Activated naive CD8-positive, alpha-beta T cell treated with anti-CD3 and anti-CD28 coated beads, Interleukin-2, amount 10 ng/mL, durations not matched to agents 7 days and 5 days (primary cell): ENCODE results near the gene SGTB. TPM values are rescaled to one million over a fixed set of nuclear protein-coding genes. Genes with fewer than 3 reads are reported as not detected.
"Not testable (repeated sequence)": the region's sequence is repeated elsewhere in the genome, so short reads cannot be mapped to it uniquely, and the experiment has no call there.

Source experiments
- ATAC-seq: fragments of 150-1000 bp; cut with Tn5 transposase; one replicate; pipeline ENCODE4 v1.10.0; 2021; ENCODE audit warnings: low read depth, moderate library complexity
- POLR2A ChIA-PET: fragments of 350-600 bp; sonication (Branson Sonifier 250); formaldehyde crosslinking; loops from one replicate; lab custom pipeline; 2021; ENCODE audit warnings: antibody characterized with exemption; lab: Charles Lee
- DNase-seq: peaks from one replicate; pipeline ENCODE4 v3.0.0; 2021
- H3K27ac Mint-ChIP-seq: one replicate; pipeline ENCODE4 v1.8.0; 2022; ENCODE audit warnings: mild to moderate bottlenecking, mixed read lengths
- H3K27me3 Mint-ChIP-seq: one replicate; pipeline ENCODE4 v1.8.0; 2022; ENCODE audit warnings: mild to moderate bottlenecking, moderate library complexity, mixed read lengths
- H3K36me3 Mint-ChIP-seq: one replicate; pipeline ENCODE4 v1.8.0; 2021; ENCODE audit warnings: mild to moderate bottlenecking, mixed read lengths
- H3K4me1 Mint-ChIP-seq: one replicate; pipeline ENCODE4 v1.8.0; 2021; ENCODE audit warnings: mixed read lengths
- H3K4me3 Mint-ChIP-seq: one replicate; pipeline ENCODE4 v1.8.0; 2022; ENCODE audit warnings: mild to moderate bottlenecking, moderate library complexity, mixed read lengths
- H3K9me3 Mint-ChIP-seq: one replicate; pipeline ENCODE4 v1.8.0; 2021; ENCODE audit warnings: mixed read lengths
- total RNA-seq, 2 experiments: library from RNA; stranded (reverse); gene quantifications; one replicate each; pipeline ENCODE4 v1.2.3, GENCODE V29; 2021

Gene SGTB
- total RNA-seq, 2 experiments from 2014 or later = 25.3 to 26.9 TPM

DNA sequence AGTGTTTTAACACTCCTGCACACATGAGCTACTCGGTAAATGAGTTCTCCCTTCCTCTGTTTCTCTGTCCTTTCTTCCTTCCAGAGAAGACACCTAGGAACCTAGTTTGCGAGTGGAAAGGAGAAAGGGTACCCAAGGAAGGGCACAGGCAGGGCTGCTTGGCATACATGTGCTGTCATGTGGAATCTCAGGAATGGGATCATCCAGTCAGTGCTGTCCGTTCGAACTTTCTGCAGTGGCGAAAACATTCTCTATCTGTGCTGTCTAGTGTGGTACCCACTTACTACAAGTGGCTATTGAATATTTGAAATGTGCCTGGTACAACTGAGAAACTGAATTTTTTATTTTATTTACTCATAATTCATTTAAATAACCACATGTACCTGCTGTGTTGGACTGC is 28.0 kb upstream of the SGTB start:
- POLR2A ChIA-PET = no interaction called here
- ATAC-seq = no peak
- H3K36me3 Mint-ChIP-seq = peaks cover 11% of the 10 kb centered on the region
- peaks cover 1% of the 10 kb centered on the region for H3K4me1 Mint-ChIP-seq
- H3K4me3 Mint-ChIP-seq = no peak overlapping the region
- H3K27me3 Mint-ChIP-seq = no peaks in the 10 kb centered on the region
- no peak for DNase-seq
- H3K27ac Mint-ChIP-seq = no peak overlapping the region
- peaks cover 2% of the 10 kb centered on the region for H3K9me3 Mint-ChIP-seq

DNA sequence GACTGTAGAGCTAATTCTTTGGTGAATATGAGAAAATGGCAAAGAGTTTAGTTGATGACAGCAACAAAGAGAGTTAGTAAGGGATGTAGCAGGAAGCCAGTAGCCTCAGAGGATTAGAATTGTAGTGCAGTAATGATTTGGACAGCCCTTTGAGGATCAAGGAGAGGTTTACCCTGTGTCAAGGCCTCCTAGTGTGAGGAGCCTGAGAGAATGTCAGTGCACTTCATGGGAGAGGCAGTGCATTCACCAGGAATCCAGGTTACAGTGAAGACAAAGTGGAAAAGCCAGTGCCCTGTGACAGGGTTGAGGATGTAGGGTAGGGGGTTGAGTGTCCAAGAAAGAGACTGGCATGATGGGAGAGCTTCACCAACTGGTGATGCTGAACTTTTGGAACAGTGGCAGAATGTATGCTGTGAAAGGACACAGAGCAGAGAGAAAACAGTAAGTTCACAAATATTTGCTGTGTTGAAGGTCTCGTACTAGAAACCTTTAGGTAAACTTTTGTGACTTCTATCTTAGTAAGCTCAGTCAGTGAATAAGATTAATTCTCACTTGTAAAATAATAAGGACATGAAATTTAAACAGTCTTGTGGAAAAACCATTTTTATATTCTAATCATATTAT is 27.4 kb upstream of the SGTB start:
- H3K36me3 Mint-ChIP-seq = peaks cover 11% of the 10 kb centered on the region
- H3K27me3 Mint-ChIP-seq = no peaks in the 10 kb centered on the region
- ATAC-seq = no peak
- peaks cover 1% of the 10 kb centered on the region for H3K4me1 Mint-ChIP-seq
- POLR2A ChIA-PET = no interaction called here
- no peak overlapping the region for H3K27ac Mint-ChIP-seq
- DNase-seq = no peak
- peaks cover 2% of the 10 kb centered on the region for H3K9me3 Mint-ChIP-seq
- H3K4me3 Mint-ChIP-seq = no peak overlapping the region

DNA sequence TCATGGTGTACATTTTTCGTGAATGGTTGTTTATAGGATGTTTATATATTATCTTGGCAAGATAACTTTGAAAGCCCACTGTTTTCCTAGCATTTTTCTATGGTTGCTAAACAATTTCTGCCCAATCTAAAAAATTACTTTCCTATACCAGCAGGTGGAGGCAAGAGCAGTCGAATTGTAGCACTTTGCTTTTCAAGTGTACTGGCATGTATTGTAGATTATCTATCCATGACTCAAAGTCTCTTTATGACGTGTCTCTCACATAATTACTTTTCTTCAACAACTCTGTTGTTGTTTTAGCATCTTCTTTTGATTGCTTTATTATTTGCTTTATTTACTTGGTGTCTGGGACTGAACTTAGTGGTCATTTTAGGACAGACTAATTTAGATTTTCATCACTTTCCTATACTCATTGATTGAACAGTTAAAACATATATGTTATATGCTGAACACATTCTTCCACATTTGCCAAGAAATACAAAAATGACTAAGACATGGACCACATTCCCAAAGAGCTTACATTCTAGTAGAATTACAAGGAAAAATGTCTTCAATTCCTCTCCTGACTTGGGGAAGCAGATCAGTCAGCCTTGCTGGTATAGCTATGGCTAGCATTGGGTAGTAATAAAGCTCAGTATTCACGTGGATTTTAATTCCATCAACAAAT is 20.8 kb upstream of the SGTB start:
- POLR2A ChIA-PET = no interaction called here
- Mint-ChIP-seq H3K4me1 (peaks cover 9% of the 10 kb centered on the region), H3K27ac (no peak overlapping the region), H3K9me3 (peaks cover 2% of the 10 kb centered on the region), H3K27me3 (no peaks in the 10 kb centered on the region), H3K36me3 (peaks cover 15% of the 10 kb centered on the region), H3K4me3 (no peak overlapping the region)
- peak; percentile 54 for ATAC-seq
- no peak for DNase-seq

DNA sequence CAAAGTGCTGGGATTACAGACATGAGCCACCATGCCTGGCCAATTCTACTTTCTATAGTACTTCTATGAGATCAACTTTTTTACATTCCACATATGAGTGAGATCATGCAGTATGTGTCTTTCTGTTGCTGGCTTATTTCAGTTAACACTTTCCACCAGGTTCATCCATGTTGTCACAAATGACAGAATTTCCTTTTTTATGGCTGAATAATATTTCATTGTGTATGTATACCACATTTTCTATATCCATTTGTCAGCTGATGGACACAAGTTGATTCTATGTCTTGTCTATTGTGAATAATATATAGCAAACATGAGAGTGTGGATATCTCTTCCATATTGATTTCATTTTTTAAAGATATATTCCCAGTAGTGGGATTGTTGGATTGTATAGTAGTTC is 17.3 kb upstream of the SGTB start:
- ATAC-seq (no peak), DNase-seq (no peak)
- Mint-ChIP-seq H3K4me3 (no peak overlapping the region), H3K27ac (no peak overlapping the region), H3K9me3 (peaks cover 2% of the 10 kb centered on the region), H3K36me3 (peaks cover 8% of the 10 kb centered on the region), H3K4me1 (peaks cover 11% of the 10 kb centered on the region), H3K27me3 (no peaks in the 10 kb centered on the region)
- POLR2A ChIA-PET = no interaction called here

DNA sequence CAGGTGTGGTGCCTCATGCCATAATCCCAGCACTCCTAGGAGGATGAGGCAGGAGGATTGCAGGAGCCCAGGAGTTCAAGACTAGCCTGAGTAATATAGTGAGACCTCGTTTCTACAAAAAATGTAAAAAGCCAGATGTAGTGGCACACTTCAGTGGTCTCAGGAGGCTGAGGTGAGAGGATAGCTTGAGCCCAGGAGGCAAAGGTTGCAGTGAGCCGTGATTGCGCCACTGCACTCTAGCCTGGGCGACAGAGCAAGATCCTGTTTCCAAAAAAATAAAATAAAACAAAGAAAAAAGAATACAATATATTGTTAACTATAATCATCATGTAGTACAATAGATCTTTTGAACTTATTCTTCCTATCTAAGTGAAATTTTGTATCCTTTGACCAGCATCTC is 16.4 kb upstream of the SGTB start:
- POLR2A ChIA-PET = no interaction called here
- no peak for ATAC-seq
- no peak overlapping the region for H3K27ac Mint-ChIP-seq
- no peak for DNase-seq
- no peaks in the 10 kb centered on the region for H3K27me3 Mint-ChIP-seq
- no peak overlapping the region for H3K4me3 Mint-ChIP-seq
- H3K4me1 Mint-ChIP-seq = peaks cover 11% of the 10 kb centered on the region
- peaks cover 2% of the 10 kb centered on the region for H3K9me3 Mint-ChIP-seq
- peaks cover 8% of the 10 kb centered on the region for H3K36me3 Mint-ChIP-seq

DNA sequence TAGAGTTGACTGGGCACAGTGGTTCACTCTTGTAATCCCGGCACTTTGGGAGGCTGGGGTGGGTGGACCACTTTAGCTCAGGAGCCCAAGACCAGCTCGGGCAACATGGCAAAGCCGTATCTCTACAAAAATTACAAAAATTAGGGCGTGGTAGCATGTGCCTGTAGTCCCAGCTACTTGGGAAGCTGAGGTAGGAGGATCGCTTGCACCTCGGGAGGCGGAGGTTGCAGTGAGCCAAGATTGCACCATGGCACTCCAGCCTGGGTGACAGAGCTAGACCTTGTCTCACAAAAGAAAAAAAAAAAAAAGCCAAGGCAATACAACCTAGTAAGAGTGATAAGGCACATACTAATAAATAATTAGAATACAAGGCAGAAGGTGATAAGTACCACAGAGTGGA is 15.9 kb upstream of the SGTB start:
- DNase-seq (no peak), ATAC-seq (no peak)
- no peak overlapping the region for H3K27ac Mint-ChIP-seq
- H3K4me3 Mint-ChIP-seq = no peak overlapping the region
- H3K36me3 Mint-ChIP-seq = peaks cover 8% of the 10 kb centered on the region
- peaks cover 9% of the 10 kb centered on the region for H3K4me1 Mint-ChIP-seq
- peaks cover 2% of the 10 kb centered on the region for H3K9me3 Mint-ChIP-seq
- no peaks in the 10 kb centered on the region for H3K27me3 Mint-ChIP-seq
- POLR2A ChIA-PET = no interaction called here

DNA sequence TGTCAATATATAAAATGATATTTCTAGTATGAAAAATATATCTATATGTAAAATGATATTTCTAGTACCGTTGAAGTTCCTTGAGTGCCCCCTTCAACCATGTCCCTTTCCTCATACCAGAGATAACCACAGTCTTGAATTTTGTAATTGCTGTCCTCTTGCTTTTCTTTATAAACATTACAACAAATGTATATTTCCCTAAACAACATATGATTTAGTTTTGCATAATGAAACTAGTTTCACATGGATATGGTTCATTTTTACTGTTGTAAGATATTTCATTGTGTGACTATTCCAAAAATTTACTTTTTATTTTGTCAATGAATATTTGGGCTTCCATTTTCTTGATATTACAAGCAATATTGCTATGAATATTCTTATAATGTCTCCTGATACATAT is 14.1 kb upstream of the SGTB start:
- H3K27ac Mint-ChIP-seq = no peak overlapping the region
- peaks cover 7% of the 10 kb centered on the region for H3K4me1 Mint-ChIP-seq
- peaks cover 2% of the 10 kb centered on the region for H3K9me3 Mint-ChIP-seq
- H3K27me3 Mint-ChIP-seq = no peaks in the 10 kb centered on the region
- ATAC-seq (no peak), DNase-seq (no peak)
- POLR2A ChIA-PET = no interaction called here
- no peak overlapping the region for H3K4me3 Mint-ChIP-seq
- peaks cover 10% of the 10 kb centered on the region for H3K36me3 Mint-ChIP-seq

DNA sequence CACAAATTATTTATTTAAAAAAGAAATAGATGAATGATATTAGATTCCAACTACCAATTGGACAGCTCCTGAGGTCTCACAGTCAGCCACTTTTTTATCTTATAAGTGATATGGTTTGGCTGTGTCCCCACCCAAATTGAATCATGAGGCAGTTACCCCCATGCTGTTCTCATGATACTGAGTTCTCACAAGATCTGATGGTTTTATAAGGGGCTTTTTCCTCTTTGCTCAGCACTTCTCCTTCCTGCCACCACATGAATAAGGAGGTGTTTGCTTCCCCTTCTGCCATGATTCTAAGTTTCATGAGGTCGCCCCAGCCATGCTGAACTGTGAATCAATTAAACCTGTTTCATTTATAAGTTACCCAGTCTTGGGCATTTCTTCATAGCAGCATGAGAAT is 13.0 kb upstream of the SGTB start:
- POLR2A ChIA-PET = no interaction called here
- ATAC-seq (no peak), DNase-seq (no peak)
- H3K4me1 Mint-ChIP-seq = peaks cover 4% of the 10 kb centered on the region
- H3K27me3 Mint-ChIP-seq = no peaks in the 10 kb centered on the region
- H3K9me3 Mint-ChIP-seq = peaks cover 2% of the 10 kb centered on the region
- no peak overlapping the region for H3K27ac Mint-ChIP-seq
- H3K36me3 Mint-ChIP-seq = peaks cover 8% of the 10 kb centered on the region
- H3K4me3 Mint-ChIP-seq = no peak overlapping the region

DNA sequence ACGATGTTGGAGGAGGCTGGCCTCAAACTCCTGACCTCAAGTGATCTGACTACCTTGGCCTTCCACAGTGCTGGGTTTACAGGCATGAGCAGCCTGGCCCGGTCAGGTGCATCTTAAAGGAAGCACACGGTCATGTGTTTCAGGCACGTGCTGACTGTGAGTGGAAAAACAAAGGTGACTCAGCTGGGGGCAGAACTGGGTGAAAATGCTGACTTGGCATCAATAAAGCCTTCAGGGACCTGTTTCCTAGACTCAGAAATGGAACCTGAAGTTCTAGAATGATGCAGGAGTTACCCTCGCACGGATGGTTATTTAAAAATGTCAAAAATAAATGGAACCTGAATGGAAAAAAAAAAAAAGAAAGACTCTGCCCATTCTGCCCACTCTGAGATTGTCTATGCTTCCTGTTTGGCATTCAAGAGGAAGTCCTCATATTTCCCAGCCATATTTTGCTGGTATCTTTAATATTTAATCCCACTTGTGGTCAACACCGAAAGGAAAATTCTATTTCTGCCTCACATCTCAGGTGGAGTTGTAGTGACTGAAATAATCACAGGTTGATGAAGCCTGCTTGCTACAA is 12.4 kb upstream of the SGTB start:
- H3K4me1 Mint-ChIP-seq, H3K36me3 Mint-ChIP-seq, H3K27ac Mint-ChIP-seq, POLR2A ChIA-PET, ATAC-seq, H3K9me3 Mint-ChIP-seq, H3K4me3 Mint-ChIP-seq, DNase-seq, H3K27me3 Mint-ChIP-seq: not testable (repeated sequence)

DNA sequence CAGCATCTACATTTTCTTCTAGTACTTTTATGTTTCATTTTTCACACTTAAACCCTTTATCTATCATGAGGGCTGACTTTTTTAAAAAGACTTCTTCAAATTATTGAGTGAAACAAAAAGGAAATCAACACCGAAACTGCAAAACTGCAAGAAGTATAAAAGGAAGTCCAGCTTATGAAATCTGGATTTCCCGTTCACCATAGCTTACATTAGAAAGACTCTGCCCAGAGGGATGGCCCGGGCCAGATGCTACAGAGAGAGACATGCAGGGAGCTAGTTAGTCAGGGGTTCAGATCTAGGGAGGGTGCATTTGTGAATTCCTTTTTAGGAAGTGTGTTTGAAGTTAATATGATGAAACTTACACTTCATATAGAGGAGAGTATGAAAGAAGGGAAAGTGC is 10.1 kb upstream of the SGTB start:
- H3K27me3 Mint-ChIP-seq, ATAC-seq, POLR2A ChIA-PET, DNase-seq, H3K4me3 Mint-ChIP-seq, H3K27ac Mint-ChIP-seq, H3K9me3 Mint-ChIP-seq, H3K36me3 Mint-ChIP-seq, H3K4me1 Mint-ChIP-seq: not testable (repeated sequence)

DNA sequence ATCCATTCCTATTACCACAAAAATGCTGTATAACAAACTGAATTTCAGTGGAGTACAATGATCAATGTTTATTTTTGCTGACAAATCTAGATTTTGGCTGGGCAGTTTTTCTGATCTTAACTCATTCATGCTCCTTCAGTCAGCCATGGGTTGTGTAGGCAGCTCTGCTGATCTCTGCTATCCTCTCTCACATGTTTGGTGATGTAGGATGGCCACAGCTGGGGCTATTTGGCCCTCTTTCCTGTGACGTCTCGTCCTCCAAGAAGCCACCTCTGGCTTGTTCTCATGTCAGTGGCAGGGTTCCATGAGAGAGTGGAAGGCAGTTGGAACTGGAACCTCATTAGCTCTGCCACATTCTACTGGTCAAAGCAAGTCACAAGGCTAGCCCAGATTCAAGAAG is 9.0 kb upstream of the SGTB start:
- no peak overlapping the region for H3K4me3 Mint-ChIP-seq
- DNase-seq (no peak), ATAC-seq (no peak)
- H3K36me3 Mint-ChIP-seq = peaks cover 6% of the 10 kb centered on the region
- POLR2A ChIA-PET = no interaction called here
- H3K9me3 Mint-ChIP-seq = no peaks in the 10 kb centered on the region
- H3K4me1 Mint-ChIP-seq = peaks cover 2% of the 10 kb centered on the region
- no peak overlapping the region for H3K27ac Mint-ChIP-seq
- H3K27me3 Mint-ChIP-seq = no peaks in the 10 kb centered on the region

DNA sequence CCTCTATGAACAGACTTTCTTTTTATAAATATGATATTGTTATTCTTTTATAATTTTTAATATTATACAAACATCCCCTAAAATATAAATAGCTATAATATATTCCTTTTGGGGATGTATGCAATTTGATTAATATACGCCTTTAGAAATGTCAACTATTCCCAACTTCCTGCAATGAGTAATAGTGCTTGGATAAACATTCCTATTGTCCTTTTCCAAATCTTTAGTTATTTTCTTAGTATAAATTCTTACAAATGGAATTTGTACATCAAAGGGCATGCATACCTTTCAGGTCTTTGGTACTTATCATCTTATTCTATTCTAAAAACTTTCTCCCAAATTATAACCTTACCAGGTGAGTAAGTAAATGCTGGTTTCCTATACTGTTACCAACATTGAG is 6.3 kb upstream of the SGTB start:
- H3K36me3 Mint-ChIP-seq = peaks cover 5% of the 10 kb centered on the region
- no peak for DNase-seq
- ATAC-seq = no peak
- POLR2A ChIA-PET = no interaction called here
- no peaks in the 10 kb centered on the region for H3K9me3 Mint-ChIP-seq
- H3K27ac Mint-ChIP-seq = no peak overlapping the region
- no peaks in the 10 kb centered on the region for H3K27me3 Mint-ChIP-seq
- H3K4me1 Mint-ChIP-seq = peaks cover 5% of the 10 kb centered on the region
- no peak overlapping the region for H3K4me3 Mint-ChIP-seq

DNA sequence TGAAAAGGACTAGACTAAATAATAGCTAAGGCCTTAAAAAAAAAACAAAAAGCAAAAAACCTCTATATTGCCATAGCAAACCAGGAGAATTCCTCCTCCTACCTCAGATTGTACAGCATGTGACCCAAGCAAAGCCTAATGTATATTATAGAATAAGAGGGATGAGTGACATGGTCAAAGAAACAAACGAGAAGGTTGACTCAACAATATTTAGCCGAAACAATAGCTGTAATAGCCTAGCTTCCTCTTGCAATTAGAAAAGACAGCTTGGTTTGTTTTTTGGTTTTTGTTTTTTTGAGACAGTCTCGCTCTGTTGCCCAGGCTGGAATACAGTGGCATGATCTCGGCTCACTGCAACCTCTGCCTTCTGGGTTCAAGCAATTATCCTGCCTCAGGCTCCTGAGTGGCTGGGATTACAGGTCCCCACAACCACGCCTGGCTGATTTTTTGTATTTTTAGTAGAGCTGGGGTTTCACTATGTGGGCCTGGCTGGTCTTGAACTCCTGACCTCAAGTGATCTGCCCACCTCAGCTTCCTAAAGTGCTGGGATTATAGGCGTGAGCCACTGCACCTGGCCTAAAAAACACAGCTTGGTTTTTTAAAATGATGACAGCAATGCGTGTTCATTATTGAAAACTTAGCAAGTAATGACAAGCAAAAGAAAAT is 5.7 kb upstream of the SGTB start:
- Mint-ChIP-seq H3K36me3 (peaks cover 5% of the 10 kb centered on the region), H3K9me3 (no peaks in the 10 kb centered on the region), H3K4me3 (no peak overlapping the region), H3K4me1 (peaks cover 11% of the 10 kb centered on the region), H3K27me3 (no peaks in the 10 kb centered on the region), H3K27ac (no peak overlapping the region)
- POLR2A ChIA-PET = no interaction called here
- DNase-seq = no peak
- ATAC-seq = no peak
